GM21423 (cell line): ENCODE results near the gene ZBTB39.
"Not testable (repeated sequence)": the region's sequence is repeated elsewhere in the genome, so short reads cannot be mapped to it uniquely, and the experiment has no call there.

Experiments
- ATAC-seq: cut with Tn5 transposase; IDR thresholded peaks from one replicate; pipeline ENCODE4 v1.9.1; 2021; ENCODE audit warnings: mild to moderate bottlenecking, moderate library complexity; ENCODE audit not compliant: unreplicated experiment

Gene ZBTB39

DNA sequence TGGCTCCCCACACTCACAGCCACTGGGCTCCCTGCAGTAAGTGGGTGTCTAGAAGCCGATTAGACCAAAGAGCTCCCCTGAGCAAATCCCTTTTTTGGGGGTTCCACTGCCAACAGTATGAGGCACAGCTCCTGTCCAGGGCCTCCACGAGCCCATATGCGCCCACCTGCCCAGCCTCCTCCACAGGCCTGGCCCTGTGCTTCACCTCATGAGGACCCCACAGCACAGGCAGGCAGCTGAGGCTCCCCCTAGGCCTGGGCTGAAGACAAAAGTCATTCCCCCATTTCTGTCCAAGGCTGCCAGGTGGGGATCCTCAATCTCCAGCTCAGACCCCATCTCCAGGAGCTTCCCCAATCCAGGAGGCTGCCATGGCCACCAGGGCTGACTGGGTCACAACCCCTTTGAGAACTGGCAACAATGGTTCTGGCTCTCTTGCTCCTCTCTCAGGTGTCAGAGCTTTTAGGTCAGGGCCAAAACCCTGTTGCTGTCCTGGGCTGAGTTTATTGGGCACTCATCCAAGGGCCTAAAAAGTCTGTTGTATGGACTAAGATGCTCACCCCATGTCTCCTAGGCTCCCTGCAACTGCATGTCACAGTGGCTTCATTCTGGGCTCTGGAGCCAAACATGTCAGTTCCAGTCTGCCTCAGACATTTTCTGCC lies 23.6 kb downstream of the ZBTB39 start:
- ATAC-seq: not testable (repeated sequence)

DNA sequence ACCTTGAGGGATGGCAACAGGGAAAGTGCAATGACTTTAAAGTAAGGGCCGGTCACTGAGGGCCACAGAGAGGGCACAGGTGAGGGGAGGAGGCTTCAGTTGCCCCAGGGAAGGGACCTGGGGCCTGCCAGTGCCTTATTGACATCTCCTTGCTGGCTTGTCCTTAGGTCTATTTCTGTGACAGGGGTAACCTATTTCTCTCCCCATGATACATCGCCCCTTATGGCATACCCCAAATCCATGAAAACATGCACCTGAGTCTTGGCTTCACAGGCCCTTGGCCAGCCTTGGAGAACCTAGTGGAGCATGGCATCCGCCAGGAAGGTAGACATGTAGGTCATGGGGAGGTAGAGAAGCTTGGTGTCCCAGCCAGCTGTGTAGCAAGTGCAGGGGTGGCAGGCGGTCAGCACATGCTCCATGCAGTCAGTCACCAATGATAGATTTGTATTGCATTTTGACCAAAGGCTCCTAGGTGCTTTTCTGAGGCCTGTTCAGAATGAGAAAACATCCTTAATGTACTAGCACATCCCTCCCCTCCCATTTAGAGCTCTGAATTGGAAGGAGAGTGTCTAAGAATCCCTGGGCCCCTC lies 25.3 kb downstream of the ZBTB39 start:
- no peak for ATAC-seq

DNA sequence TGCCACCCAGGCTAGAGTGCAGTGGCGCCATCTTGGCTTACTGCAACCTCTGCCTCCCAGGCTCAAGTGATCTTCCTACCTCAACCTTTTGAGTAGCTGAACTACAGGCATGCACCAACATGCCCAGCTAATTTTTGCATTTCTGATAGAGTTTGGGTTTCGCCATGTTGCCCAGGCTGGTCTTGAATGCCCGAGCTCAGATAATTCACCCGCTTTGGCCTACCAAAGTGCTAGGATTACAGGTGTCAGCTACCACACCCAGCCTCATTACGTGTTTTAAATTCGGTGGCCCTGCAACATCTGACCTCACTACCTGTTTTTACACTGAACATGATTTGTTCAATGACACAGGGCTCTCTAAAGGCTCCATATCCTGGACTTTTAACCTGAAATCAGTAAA lies 26.1 kb downstream of the ZBTB39 start:
- ATAC-seq: no peak

DNA sequence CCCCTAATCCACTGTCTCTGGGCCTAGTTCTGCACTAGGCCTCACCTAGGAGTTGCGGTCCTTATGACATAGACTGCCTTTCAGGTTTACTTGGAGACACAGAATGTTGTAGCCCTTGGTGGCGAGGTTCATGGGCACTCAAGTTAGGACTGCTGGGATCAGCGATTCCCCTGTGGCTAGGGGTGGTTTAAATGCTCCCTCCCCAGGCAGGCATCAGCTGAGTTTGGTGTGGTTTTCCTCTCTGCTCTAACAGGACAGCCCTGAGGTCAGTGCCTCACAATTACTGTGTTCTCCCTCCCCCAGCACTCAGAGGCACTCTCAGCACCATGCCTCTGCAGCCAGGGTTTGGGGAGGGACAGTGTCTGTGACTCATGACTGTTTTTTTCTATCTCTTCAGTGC lies 26.7 kb downstream of the ZBTB39 start:
- no peak for ATAC-seq

DNA sequence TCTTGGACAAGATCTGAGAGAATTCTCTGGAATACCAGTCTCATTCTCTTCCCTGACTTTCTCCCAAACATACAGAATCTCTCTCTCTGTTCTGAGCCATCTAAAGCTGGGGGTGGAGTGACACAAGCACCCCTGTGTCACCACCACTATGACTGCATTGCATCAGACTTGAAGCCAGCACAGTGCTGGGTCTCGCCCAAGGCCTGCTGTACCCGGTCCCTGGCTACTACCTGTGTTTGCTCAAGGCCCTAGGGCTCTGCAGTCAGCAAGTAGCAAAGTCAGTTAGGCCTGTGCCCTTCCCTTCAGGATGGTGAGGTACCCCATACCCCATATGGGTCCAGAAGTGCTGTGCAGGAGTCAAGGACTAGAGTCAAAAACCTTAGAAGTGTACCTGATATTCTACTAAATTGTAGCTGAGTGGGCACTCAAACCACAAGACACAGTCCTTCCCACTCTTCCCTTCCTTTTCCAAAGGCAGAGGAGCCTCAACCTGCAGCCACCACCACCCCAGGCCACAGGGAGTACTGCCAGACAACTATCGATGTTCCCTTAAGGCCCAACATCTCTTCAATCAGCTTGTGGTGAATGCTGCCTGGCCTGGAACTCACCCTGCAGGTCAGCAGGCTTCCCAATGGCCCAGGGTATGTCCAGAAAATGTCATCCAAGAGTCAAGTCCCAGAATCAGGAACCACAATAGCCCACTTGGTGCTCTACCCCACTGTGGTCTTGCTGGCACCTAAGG lies 27.8 kb downstream of the ZBTB39 start:
- ATAC-seq: no peak

DNA sequence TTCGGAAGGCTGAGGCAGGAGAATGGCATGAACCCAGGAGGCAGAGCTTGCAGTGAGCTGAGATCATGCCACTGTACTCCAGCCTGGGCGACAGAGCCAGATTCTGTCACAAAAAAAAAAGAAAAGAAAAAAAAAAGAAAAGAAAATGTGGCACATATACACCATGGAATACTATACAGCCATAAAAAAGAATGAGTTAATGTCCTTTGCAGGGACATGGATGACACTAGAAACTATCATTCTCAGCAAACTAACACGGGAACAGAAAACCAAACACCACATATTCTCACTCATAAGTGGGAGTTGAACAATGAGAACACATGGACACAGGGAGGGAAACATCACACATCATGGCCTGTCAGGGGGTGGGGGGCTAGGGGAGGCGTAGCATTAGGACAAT lies 29.0 kb downstream of the ZBTB39 start:
- not testable (repeated sequence) for ATAC-seq

DNA sequence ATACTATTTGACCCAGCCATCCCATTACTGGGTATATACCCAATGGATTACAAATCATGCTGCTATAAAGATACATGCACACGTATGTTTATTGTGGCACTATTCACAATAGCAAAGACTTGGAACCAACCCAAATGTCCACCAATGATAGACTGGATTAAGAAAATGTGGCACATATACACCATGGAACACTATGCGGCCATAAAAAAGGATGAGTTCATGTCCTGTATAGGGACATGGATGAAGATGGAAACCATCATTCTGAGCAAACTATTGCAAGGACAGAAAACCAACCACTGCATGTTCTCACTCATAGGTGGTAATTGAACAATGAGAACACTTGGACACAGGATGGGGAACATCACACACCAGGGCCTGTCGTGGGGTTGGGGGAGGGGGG lies 32.1 kb downstream of the ZBTB39 start:
- not testable (repeated sequence) for ATAC-seq

DNA sequence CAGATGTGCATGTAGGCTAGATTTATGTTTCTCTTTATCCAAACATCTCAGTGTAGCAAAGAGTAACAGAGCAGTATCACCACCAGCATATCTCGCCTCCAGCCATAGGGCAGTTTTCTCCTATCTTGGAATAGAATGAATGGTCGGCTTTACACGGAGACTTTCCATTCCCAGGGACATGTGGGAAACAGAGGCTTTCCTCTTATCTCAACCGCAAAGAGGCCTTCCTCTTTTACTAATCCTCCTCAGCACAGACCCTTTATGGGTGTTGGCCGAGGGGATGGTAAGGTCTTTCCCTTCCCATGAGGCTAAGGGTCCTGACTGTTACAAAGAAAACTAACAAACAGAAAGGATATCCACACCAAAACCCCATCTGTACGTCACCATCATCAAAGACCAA lies 37.4 kb downstream of the ZBTB39 start:
- ATAC-seq: not testable (repeated sequence)

DNA sequence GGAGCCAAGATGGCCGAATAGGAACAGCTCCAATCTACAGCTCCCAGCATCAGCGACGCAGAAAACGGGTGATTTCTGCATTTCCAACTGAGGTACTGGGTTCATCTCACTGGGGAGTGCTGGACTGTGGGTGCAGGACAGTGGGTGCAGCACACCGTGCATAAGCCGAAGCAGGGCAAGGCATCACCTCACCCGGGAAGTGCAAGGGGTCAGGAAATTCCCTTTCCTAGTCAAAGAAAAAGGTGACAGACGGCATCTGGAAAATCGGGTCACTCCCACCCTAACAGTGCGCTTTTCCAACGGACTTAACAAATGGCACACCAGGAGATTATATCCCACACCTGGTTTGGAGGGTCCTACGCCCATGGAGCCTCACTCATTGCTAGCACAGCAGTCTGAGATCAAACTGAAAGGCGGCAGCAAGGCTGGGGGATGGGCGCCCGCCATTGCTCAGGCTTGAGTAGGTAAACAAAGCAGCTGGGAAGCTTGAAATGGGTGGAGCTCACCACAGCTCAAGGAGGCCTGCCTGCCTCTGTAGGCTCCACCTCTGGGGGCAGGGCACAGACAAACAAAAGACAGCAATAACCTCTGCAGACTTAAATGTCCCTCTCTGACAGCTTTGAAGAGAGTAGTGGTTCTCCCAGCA lies 40.2 kb downstream of the ZBTB39 start:
- not testable (repeated sequence) for ATAC-seq

DNA sequence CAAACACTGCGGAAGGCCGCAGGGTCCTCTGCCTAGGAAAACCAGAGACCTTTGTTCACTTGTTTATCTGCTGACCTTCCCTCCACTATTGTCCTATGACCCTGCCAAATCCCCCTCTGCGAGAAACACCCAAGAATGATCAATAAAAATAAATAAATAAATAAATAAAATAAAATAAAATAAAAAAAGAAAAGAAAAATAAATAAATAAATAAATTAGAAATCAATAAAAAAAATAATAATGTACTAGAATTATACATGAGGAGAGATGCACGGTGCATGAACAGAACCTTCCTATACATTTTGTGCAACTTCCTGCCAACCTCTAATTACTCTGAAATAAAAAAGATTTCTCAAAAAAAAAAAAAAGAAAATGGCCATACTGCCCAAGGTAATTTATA lies 41.2 kb downstream of the ZBTB39 start:
- ATAC-seq: not testable (repeated sequence)

DNA sequence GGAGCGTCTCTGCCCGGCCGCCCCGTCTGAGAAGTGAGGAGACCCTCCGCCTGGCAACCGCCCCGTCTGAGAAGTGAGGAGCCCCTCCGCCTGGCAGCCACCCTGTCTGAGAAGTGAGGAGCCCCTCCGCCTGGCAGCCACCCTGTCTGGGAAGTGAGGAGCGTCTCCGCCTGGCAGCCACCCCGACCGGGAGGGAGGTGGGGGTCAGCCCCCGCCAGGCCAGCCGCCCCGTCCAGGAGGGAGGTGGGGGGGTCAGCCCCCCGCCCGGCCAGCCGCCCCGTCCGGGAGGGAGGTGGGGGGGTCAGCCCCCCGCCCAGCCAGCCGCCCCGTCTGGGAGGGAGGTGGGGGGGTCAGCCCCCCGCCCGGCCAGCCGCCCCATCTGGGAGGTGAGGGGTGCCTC lies 42.8 kb downstream of the ZBTB39 start:
- not testable (repeated sequence) for ATAC-seq

DNA sequence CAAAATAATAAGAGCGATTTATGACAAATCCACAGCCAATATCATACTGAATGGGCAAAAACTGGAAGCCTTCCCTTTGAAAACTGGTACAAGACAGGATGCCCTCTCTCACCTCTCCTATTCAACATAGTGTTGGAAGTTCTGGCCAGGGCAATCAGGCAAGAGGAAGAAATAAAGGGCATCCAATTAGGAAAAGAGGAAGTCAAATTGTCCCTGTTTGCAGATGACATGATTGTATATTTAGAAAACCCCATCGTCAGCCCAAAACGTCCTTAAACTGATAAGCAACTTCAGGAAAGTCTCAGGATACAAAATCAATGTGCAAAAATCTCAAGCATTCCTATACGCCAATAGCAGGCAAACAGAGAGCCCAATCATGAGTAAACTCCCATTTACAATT lies 44.1 kb downstream of the ZBTB39 start:
- not testable (repeated sequence) for ATAC-seq

DNA sequence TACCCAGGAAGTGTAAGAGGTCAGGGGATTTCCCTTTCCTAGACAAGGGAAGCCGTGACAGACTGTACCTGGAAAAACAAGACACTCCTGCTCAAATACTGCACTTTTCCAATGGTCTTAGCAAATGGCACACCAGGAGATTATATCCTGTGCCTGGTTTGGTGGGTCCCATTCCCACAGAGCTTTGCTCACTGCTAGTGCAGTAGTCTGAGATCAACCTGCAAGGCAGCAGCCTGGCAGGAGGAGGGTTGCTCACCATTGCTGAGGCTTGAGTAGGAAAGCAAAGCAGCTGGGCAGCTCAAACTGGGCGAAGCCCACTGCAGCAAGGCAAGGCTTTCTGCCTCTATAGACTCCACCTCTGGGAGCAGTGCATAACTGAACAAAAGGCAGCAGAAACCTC lies 47.9 kb downstream of the ZBTB39 start:
- no peak for ATAC-seq

DNA sequence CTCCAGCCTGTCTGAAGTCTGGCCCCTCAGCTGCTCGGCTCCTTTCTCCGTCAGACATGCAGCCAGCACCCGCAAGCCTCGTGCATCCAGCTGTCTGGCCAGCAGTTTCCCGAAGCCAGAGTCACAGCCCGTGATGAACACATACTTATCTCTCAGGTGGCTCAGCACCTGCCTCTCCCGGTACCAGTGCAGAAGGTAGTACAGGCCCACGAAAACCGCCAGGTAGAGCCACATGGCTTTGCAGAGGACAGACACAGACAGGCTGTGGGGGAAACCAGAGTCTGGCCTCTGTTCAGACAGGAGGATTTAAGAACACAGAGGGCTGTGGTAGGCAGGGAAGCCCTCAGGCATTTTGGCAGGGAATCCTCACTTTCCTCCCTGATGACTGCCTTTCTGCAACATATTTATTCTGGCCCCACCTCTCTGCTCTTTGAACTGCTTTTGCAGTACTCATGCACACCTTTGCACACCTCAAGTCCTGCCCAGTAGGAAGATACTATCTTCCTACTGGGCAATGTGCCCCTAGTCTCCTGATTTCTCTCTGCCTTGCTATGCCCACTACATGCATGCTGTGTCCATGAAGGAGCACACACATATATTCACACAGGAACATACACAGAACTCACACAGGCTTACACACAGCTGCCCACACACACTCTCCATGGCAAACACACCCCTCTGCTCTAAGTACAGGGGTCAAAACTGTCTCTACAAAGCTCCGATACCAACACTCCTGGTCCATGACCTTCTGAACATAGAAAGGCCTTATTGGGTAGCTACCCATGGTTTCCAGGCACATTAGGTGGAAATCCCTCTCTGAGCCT lies 48.9 kb downstream of the ZBTB39 start, which contains the start of gene RDH16:
Gene RDH16 (minus strand): TSS at position 380 of the 824 bp plus-strand sequence. CDS start 146 bp downstream, at position 234.
- no peak for ATAC-seq

DNA sequence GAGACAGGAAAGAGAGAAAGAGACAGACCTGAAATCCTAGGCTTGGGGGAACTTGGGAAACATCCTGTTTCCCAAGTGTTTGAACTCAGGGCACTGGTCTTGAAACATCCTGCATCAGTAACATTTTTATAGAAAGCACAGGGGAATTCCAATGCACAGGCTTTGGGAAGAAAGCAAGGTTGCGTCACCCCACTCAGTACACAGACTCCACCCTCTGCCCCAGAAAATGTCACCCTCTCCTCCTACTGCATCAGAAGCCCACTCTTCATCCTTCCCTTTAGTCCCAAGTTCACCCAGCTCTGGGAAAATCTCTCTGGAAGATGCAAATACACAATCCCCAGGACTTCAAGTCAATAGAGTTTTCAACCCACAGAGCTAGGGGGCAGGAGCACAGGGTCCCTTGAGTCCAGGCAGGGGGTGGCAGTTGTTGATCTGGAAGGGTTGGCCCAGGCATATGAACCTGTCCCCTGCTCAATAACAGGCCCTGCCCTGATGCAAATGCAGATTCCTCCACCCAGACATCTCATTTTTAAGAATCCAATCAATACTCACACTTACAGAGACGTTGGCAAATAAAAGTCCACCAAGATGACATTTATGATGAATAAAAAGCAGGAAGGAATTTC lies 50.6 kb downstream of the ZBTB39 start:
- no peak for ATAC-seq

DNA sequence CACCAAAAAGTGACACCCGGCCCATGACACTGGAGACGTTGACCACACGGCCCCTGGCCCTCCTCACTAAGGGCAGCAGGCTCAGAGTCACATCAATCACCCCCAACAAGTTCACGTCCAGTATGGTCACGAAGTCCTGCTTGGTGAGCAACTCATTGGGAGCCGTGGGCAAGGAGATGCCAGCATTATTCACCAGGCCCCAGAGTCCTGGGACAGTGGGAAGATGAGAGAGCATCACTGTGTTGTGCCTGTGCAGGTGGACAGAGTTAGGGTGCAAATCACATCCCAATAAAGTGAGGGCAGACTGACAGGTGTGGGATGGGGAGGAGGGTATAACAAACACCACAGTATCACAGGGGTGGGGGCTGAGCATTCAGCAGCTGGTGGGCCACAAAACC lies 51.4 kb downstream of the ZBTB39 start:
- no peak for ATAC-seq

DNA sequence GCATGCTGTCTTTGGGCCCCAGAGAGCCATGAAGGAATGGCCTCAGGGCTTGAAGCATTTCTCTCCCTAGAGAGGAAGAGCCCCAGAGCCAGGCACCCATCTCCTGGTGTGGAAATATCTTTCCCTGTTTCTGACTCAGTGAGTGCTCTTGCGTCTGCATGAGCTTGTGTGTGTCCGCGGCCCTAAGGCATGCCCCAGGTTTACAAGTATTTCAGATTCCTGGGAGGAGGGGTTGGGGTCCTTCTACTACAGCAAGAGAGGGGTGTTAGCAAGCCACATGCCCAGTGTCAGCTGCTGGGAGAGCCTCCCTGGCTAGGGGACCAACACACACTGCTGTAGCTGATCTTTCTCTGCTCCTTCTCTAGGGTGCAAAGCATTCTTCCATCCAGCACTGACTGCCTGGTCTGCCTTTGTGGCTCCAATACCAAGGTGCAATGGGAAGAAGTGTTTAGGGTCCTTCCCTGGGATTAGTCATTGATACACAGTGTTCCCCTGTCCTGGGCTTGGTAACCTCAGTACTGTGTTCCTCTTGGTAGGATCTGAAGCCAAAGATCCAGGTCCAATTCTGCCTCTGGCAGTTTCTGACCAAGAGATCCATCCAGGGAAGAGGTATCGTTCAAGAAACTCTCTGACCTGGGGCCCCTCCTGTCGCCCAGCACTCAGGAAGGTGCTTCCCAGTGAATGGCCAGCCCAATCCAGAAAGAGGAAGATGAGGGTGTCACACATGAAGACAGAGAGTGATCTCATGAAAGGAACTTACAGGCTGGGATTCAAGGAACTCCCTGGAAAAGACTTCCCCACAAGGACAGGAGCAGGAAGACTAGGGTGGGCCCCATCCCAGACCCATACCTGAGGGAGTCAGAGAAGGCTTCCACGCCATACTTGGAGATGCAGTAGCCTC lies 52.0 kb downstream of the ZBTB39 start:
- no peak for ATAC-seq

DNA sequence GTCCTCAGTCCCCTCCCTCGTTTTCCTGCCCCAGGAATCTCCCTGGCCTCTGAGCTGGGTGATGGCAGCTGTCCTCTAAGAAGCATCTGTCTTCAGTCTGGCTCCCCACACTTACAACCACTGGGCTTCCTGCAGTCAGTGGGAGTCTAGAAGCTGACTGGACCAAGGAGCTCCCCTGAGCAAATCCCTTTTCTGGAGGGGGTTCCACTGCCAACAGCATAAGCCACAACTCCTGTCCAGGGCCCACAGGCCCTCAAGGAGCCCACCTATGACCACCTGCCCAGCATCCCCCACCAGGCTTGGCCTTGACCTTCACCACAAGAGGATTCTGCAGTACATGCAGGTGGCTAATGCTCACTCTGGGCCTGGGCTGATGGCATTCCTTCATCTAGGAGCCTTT lies 53.0 kb downstream of the ZBTB39 start:
- ATAC-seq: no peak
